Measurements from ENCODE around the gene CHML.

GRCh38 chr1:241638909-241639622 lies 1.1 kb downstream of the CHML start:
- TF ChIP-seq CTCF (conservative IDR thresholded peaks at IDR 0.05; ENCODE audit: low read length): no peak
- TF ChIP-seq EZH2phosphoT487 (IDR thresholded peaks at IDR 0.05; ENCODE audit: borderline replicate concordance): no peak
